Measurements from ENCODE around the gene SON.

DNA sequence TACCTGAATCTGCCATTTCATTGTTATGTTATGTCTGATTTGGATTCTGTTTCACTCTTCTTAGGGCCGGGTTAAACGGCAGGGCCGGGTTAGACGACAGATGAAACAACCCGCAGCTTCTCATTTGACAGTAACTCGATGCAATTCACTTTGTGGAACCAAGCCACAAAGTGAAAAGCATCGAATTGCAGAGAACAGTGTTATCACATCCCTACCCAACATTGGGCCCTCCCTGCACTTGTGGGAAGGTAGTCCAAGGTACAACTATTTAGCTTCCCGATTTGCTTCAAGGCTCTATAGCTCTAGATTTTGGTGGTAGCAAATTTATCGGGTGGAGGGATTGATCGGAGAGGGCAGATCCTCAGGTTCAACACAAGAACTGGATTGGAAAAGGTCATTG is 17.0 kb downstream of the SON start:
- TF ChIP-seq ZNF274 (IDR thresholded peaks at IDR 0.05; ENCODE audit: low read depth, low read length) = no peak
- no peak for TF ChIP-seq SUZ12 (IDR thresholded peaks at IDR 0.05; ENCODE audit: extremely low read depth, insufficient read depth, insufficient read length)
- TF ChIP-seq YY1 (IDR thresholded peaks at IDR 0.05; ENCODE audit: insufficient read depth, insufficient read length) = no peak
